SK-N-SH (cell line): Measurements from ENCODE around the gene TRPM6.

Experiments used
- EP300 ChIP-seq, 2 experiments: IDR thresholded peaks; 2 replicates each; pipeline versions ENCODE4 v1.4.0 to v1.6.1; 2012; ENCODE audit warnings: borderline replicate concordance in 1 of 2, low read depth in 1 of 2, low read length in 1 of 2
- EZH2phosphoT487 ChIP-seq: fragments of 200-600 bp; sonication (generic); IDR thresholded peaks from 2 replicates; pipeline ENCODE4 v1.6.1; 2017; ENCODE audit warnings: low read depth, mixed run types, mild to moderate bottlenecking, antibody characterized with exemption, moderate library complexity, borderline replicate concordance
- FOXJ3 ChIP-seq: sonication (generic); formaldehyde crosslinking; IDR thresholded peaks from 2 replicates; pipeline ENCODE4 v1.5.1; 2020; ENCODE audit warnings: mild to moderate bottlenecking, missing genetic modification reagents
- POLR2AphosphoS5 ChIP-seq: IDR thresholded peaks from 2 replicates; pipeline ENCODE4 v1.6.1; 2012; ENCODE audit warnings: low read depth, low read length
- SIN3A ChIP-seq: IDR thresholded peaks from 2 replicates; pipeline ENCODE4 v1.6.1; 2012; ENCODE audit warnings: low read depth, mild to moderate bottlenecking, low read length, moderate library complexity, borderline replicate concordance
- TAF1 ChIP-seq: IDR thresholded peaks from 2 replicates; pipeline ENCODE4 v1.6.1; 2012; ENCODE audit warnings: low read depth, mild to moderate bottlenecking, low read length, moderate library complexity, borderline replicate concordance
- TF ChIP-seq, protein P1 (sequence below): fragments of 200-600 bp; sonication (generic); IDR thresholded peaks from 2 replicates; pipeline ENCODE4 v1.6.1; 2017; ENCODE audit warnings: antibody characterized with exemption, mild to moderate bottlenecking, moderate library complexity
- TF ChIP-seq, protein P2 (sequence below): IDR thresholded peaks from 2 replicates; pipeline ENCODE4 v1.6.1; 2012; ENCODE audit warnings: mild to moderate bottlenecking, low read depth, low read length, moderate library complexity
- TF ChIP-seq, protein P3 (sequence below): fragments of 150-350 bp; IDR thresholded peaks from 2 replicates; pipeline ENCODE4 v1.6.1; 2017; ENCODE audit warnings: antibody characterized with exemption, low read length, low read depth, borderline replicate concordance

DNA sequence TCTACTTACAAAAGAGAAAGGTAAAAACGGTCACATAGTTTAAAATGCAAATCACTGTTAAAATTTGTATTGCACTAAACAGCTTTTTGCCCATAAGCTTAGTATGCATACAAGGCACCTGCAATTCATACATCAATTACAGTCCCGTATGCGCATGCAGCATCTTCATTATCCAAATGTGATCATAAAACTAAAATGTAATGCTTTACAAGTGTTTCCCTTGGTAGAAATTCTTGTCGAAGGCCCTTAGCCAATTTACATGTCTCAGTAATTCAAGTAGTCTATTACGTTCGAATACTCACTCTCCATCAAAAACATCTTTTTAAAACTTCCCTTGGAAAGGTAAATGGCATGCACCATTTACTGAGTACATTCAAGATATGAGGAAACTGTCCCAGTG, 32.6 kb downstream of the TRPM6 start:
- TF ChIP-seq, protein P1, sequence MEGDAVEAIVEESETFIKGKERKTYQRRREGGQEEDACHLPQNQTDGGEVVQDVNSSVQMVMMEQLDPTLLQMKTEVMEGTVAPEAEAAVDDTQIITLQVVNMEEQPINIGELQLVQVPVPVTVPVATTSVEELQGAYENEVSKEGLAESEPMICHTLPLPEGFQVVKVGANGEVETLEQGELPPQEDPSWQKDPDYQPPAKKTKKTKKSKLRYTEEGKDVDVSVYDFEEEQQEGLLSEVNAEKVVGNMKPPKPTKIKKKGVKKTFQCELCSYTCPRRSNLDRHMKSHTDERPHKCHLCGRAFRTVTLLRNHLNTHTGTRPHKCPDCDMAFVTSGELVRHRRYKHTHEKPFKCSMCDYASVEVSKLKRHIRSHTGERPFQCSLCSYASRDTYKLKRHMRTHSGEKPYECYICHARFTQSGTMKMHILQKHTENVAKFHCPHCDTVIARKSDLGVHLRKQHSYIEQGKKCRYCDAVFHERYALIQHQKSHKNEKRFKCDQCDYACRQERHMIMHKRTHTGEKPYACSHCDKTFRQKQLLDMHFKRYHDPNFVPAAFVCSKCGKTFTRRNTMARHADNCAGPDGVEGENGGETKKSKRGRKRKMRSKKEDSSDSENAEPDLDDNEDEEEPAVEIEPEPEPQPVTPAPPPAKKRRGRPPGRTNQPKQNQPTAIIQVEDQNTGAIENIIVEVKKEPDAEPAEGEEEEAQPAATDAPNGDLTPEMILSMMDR, result no peak
- TF ChIP-seq POLR2AphosphoS5 (no peak), FOXJ3 (no peak), TAF1 (no peak), EZH2phosphoT487 (no peak), SIN3A (no peak), EP300 (IDR thresholded peaks at IDR 0.05; ENCODE audit: borderline replicate concordance in 1 of 2, low read depth in 1 of 2, low read length in 1 of 2) (no peak)
- TF ChIP-seq, protein P2, sequence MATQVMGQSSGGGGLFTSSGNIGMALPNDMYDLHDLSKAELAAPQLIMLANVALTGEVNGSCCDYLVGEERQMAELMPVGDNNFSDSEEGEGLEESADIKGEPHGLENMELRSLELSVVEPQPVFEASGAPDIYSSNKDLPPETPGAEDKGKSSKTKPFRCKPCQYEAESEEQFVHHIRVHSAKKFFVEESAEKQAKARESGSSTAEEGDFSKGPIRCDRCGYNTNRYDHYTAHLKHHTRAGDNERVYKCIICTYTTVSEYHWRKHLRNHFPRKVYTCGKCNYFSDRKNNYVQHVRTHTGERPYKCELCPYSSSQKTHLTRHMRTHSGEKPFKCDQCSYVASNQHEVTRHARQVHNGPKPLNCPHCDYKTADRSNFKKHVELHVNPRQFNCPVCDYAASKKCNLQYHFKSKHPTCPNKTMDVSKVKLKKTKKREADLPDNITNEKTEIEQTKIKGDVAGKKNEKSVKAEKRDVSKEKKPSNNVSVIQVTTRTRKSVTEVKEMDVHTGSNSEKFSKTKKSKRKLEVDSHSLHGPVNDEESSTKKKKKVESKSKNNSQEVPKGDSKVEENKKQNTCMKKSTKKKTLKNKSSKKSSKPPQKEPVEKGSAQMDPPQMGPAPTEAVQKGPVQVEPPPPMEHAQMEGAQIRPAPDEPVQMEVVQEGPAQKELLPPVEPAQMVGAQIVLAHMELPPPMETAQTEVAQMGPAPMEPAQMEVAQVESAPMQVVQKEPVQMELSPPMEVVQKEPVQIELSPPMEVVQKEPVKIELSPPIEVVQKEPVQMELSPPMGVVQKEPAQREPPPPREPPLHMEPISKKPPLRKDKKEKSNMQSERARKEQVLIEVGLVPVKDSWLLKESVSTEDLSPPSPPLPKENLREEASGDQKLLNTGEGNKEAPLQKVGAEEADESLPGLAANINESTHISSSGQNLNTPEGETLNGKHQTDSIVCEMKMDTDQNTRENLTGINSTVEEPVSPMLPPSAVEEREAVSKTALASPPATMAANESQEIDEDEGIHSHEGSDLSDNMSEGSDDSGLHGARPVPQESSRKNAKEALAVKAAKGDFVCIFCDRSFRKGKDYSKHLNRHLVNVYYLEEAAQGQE, result no peak
- TF ChIP-seq, protein P3, sequence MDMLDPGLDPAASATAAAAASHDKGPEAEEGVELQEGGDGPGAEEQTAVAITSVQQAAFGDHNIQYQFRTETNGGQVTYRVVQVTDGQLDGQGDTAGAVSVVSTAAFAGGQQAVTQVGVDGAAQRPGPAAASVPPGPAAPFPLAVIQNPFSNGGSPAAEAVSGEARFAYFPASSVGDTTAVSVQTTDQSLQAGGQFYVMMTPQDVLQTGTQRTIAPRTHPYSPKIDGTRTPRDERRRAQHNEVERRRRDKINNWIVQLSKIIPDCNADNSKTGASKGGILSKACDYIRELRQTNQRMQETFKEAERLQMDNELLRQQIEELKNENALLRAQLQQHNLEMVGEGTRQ, result no peak
